Stimulated activated CD8-positive, alpha-beta memory T cell treated with anti-CD3 and anti-CD28 coated beads, Interleukin-7, amount 100 ng/mL, for 1 hour (primary cell): ENCODE data around the gene GDI2.
"Not testable (repeated sequence)": the region's sequence is repeated elsewhere in the genome, so short reads cannot be mapped to it uniquely, and the experiment has no call there.

ENCODE experiments used
- DNase-seq, 2 donors: peaks; one replicate each; pipeline ENCODE4 v3.0.0-alpha.2; 2020; ENCODE audit warnings: low read depth in 2 of 2

Gene GDI2

DNA sequence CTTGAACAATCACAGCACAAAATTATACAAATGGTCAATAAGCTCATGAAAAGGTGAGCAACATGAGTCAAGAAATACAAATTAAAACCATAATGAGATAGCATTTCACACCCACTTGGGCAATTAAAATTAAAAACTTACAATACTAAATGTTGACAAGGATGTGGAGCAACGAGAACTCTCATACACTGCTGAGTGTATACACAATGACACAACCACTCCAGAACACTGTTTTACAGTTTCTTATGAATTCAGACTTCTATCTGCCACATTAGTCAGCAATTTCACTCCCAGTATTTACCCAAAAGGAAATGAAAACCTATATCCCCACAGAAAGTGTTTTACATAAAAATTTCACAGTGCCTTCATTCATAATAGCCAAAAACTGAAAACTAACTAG lies 31.1 kb downstream of the GDI2 start:
- no peak for DNase-seq

DNA sequence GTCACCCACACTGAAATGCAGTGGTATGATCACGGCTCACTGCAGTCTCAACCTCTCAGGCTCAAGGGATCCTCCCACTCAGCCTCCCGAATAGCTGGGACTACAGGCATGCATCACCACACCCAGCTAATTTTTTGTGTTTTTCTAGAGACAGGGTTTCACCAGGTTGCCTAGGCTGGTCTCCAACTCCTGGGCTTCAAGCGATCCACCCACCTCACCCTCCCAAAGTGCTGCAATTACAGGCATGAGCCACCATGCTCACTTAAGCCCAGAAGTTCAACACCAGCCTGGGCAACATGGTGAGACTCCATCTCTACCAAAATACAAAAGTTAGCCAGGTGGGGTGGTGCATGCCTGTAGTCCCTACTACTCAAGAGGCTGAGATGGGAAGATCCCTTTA lies 33.5 kb downstream of the GDI2 start:
- DNase-seq = no peak

DNA sequence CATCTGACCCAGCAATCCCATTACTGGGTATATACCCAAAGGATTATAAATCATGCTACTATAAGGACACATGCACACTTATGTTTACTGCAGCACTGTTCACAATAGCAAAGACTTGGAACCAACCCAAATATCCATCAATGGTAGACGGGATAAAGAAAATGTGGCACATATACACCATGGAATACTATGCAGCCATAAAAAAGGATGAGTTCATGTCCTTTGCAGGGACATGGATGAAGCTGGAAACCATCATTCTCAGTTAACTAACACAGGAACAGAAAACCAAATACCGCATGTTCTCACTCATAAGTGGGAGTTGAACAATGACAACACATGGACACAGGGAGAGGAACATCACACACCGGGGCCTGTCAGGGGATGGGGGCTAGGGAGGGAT lies 35.5 kb downstream of the GDI2 start:
- not testable (repeated sequence) for DNase-seq

DNA sequence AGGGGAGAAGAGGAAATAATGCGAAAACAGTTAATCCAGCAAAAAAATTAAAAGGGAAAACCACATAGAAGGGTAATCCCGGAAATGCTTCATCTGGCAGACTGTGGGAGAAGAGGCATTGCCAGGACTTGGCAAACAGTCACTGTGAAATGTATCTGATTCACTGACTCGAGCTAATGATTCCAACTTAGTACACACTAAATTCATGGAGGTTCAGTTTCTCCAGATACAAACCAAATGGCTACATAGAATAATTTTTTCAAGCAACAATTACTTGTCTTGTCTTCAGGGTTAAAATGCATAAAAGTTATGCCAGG lies 36.4 kb downstream of the GDI2 start:
- no peak for DNase-seq

DNA sequence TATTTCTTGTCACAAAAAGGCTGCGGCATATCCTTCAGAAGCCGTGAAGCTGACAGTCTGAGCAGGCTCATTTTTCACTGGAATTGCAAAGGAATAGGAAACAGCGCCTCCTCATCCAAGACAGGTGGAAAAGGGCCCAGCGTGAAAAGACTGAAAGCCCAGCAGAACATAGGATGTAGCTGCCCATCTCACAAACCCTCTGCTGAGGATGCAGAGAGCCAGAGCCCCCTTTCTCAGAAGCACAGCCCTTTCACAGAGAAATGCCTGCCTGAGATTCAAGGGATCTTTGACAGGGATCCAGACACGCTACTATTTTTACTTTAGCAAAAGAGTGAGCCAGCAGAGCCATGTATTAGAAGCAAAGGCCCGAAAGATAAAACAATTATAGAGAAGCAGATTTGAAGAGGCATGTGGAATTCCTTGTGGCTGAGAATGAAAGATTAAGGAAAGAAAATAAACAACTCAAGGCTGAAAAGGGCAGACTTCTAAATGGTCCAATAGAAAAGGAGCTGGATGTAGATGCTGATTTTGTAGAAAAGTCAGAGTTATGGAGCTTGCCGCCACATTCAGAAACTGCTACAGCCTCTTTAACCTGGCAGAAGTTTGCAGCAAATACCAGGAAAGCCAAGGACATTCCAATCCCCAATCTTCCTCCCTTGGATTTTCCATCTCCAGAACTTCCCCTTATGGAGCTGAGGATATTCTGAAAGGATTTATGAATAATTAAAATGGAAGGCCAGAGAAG lies 36.9 kb downstream of the GDI2 start:
- no peak for DNase-seq

DNA sequence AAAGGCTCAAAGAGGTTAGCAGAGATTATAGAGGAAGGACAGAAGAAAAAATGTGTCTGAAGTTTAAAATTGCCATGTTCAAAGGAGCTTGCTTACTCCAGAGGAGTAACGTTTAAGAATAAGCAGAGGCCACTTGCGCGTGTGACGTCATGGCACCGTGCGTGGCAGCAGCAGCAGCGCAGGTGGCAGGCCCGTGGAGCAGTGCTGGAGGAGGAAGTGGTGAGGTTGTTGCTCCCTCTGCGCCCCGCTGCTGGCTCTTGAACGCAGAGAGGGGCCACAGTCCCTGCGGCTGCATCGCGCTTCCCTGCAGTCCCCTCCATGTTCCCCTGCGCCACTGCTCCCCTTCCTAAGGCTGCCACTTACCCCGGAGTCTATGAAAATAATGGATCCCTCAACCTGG lies 37.5 kb downstream of the GDI2 start:
- DNase-seq = peak; percentile 38 to 51

DNA sequence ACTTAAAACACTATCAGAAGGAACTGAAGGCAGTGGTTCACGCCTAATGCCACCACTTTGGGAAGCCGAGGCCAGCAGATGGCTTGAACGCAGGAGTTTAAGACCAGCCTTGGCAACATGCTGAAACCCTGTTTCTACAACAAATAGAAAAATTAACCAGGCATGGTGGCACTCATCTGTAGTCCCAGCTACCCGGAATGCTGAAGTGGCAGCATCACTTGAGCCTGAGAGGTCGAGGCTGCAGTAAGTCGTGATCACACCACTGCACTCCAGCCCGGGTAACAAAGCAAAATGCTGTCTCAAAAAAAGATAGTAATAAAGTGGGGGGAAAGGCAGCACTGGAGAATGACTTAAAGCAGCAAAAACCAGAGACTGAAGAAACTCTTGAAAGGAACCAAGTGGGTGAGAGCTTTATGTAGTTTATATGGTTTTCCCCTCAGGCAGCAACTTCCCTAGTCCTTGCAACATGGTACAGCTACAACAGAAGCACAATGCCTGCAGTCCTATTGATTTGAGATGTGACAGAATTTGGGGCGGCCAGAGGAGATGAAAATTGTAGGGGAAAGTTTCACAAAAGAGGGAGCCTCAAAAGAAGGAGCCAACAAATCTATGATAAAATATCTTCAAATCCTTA lies 38.1 kb downstream of the GDI2 start:
- DNase-seq = no peak

DNA sequence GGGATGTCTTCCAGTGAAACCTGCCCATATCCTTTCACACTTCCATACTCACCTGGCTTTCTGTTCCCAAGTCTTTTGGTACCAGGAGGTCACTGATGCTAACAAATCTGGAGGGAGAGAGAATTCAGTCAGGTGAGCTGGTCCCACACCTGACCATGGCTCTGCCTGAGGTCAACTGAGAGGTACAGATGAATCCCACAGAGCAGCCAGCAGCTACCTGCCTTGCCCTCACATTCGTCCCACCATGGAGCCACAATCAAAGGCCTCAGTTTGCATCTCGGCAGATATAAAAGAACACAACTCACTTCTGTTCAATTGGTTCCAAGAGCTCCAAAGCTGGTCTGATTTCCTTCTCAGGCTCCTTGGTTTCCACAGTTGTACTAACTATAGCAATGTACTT lies 47.0 kb downstream of the GDI2 start:
- no peak for DNase-seq

DNA sequence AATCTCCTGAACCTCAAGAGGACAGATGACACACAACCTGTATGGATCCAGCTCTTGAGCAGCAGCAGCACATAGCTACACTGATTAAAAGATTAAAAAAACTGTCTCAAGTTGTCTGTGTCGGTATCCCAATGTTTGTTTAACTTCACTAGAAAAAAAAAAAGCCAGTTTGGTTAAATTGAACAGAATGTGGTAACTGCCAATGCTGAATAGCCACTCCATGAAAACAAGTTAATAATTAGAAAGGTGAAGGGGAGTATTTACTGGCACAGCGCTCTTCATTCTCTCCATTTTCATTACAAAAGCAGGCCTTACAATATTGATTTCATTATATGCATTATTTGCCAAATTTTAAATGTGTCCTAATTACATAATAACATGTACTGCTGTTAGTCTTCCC lies 47.6 kb downstream of the GDI2 start:
- no peak for DNase-seq

DNA sequence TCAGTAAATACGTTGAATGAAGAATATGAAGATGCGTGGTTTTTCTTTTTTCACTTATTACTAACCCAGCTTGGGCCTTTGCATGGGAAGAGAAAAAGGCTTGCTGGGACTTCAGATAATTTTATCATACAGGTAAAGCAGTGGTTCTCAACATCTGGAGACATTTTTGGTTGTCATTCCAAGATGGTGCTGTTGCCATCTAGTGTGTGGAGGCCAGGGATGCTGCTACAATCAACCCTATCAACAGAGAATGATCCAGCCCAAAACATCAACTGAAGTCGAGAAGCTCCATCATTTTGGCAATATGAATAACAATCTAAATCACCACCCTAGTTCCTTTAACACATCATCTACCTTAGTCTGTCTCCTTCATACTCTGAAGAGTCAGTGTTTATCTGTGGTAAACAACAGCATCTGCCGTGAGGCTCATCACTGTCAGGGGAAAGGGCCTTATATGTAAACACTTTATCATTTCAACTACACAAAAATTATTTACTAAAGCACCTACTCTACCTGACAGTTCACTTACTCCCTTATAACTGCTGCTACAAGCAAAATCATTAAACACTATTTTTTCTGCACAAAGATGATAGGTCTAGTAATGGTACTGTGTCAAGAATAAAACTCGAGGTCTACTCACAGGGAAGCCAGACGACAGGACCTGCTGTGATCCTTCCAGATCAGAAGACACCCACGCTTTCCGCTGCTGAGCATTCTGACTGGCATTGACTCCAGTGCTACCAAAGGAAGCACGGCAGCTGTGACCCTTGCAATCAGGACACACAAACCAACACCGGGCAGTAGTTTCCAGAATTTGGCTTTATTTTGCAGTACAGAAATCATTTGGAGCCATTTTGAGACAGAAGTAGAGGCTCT lies 48.6 kb downstream of the GDI2 start:
- DNase-seq = no peak

DNA sequence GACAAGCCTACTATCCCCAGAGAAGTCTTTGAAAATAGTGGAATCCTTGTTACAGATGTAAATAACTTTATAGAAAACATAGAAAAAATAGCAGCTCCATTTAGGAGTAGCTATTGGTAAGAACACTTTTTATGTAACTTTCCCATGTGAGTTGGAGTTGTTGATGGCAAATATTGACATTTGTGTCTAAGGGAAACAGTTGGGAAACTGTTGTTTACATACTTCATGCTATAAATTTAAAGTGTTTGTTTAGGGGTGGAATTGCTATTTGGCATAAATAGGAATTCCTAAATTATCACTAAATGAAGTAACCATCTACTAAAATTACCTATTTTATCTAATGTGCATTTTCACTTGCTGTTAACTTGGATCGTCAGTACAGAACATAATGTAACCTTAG lies 50.7 kb downstream of the GDI2 start:
- DNase-seq = no peak

DNA sequence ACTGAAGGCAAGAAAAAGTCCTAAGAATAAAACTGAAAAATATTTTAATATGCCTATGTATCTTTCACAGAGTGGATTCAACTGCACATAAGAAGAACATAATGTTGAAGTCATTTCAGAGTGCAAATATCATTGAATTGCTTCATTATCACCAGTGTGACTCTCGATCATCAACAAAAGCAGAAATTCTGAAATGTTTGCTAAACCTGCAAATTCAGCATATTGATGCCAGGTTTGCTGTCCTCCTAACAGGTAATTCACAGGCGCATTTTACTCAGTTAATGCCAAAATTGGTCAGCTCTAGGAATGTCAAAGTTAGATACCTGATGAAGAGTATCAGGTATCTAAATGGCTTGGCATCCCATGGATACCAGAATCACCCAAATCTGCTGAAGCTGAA lies 52.0 kb downstream of the GDI2 start:
- DNase-seq = no peak

DNA sequence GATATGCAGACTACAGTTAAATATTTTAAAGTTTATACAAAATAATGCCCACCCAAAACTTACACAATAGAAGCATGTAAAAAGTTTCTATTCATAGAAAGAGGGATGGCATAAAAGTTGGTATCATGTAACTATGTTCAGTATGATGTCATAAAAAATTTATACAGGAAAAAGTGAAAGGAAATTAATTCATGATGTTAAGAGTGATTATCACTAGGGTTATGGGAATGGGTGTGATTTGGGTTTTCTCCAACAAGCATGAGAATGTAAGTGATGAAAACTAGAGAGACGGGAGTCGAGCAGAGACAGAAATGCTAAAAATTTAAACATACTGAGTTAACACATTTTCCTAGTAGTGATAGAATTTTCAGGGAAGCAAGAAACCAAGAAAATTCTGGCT lies 52.7 kb downstream of the GDI2 start:
- no peak for DNase-seq

DNA sequence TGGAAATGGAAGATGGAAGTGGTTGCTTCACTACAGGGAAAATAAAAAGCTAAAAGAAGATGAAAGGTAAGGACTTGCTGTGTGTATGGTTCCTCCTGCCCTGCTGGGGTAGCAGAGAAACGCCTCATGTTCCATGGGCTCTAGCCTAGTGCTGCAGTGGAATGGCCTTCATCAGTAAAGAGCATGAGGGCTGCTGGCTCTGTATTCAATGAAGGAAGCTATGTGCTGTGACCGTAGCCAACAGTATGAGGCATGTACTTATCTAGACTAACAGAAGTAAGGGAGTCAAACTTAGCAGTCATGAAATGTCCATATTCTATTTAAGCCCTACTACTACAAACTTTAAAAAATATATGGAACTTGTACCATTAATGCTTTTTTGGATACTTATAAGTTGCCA lies 54.3 kb downstream of the GDI2 start:
- no peak for DNase-seq

DNA sequence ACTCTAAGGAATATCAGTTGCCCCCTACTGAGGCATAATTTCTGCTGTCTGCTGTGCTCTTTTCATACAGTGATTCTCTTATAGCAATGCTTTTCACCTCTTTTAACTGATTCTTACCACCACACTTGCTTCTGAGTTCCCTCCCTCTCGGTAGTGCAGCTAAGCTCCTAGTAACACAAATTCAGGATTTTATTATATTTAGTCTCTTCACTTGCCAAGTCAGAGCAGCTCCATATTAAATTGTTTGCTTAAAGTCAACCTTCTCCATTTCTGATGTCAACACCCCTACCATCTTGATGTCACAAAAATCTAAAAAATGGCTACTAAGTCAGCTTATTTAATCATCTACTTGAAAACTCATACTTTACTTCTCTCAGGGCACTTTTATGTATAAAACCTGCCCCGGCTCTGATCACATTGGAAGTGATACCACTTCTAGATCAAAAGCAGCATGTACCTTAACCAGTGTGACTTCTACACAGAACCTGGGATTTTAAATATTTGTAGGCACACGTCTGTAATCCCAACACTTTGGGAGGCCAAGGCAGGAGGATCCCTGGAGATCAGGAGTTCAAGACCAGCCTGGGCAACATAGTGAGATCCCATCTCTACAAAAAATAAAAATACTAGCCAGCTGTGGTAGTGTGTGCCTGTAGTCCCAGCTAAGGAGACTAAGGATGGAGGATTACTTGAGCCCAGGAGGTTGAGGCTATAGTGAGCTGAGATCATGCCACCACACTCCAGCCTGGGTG lies 55.3 kb downstream of the GDI2 start:
- no peak for DNase-seq

DNA sequence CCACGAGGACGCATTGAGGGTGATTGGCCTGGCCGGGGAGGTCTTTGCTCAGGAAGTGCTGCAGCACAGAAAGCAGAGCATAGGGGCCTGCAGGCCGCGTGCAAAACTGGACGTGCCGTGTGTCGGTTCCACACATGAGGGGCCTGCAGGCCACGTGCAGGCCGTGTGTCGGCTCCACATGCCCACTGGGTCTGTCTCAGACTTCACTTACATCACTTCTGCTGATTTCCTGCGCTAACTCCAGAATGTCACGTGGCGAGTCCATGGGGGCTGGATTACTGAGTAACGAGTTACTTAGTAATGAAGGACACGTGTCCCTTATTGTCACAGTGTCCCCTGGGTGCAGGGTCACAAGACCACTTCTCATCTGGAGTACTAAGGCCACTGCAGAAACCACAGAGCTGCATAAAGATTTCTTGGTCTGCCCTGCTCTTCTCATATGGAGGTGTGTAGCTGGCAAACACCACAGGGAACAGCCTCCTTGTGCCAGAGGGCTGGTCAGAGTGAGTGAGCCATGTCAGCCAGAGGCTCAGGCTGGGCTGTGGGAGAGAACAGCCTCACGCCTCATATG lies 60.8 kb downstream of the GDI2 start:
- no peak for DNase-seq

DNA sequence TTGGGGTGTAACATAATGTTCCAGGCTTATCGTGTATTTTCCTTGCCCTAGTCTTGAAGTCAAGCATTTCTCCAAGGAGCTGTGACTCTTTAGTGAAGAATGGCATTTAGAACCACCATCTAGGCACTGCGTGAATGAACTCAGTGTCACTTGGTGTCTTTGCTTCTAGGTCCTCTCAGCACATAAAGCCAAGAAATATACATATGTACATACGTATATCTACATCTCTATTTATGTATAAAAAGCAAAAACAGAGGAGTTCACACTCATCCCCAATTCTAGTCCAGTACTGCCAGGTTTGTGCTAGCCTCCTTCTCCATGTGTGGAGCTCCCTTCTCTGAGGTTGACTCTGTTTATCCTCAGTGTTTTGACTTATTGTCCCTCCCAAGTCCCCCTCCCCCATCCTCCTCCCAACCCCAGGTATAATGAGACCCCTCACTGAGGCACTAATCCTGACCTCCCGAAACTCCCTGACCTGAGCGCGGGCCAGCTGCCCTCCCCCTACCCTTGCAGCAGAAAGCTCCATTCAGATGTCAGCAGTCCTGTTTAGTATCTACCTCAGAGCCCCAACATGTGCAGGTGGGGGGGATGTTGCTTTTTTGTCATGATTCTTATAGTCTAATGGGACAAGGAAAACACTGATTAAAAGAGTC lies 61.5 kb downstream of the GDI2 start:
- no peak for DNase-seq

DNA sequence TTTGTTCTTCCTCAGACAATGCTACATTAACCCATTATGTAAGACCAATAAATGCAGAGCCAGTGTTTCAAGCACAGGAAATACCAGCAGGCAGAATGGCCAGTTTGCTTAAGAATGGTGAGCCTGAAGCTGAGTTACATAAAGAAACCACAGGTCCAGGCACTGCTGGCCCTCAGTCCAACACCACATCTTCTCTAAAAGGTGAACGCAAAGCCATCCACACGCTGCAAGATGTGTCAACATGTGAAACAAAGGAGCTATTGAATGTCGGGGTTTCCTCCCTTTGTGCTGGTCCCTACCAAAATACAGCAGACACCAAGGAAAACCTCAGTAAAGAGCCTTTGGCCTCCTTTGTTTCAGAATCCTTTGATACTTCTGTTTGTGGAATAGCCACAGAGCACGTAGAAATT lies 64.8 kb downstream of the GDI2 start:
- no peak for DNase-seq

DNA sequence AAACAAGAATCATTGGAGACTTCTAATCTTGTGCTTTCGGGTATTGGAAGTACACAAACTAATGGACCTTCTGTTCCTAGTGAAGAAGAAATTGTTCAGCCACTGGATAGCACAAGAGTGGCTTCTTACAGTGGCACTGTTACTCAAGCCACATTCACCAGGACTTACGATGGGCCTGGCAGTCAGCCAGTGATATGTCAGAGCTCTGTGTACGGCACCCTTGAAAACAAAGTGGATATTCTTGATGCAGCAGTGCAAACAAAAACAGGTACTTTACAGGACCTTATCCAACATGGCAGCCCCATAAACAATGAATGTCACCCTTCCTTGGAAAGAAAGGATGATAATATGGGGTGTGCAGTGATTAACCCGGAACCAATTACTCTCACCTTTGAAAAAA lies 67.0 kb downstream of the GDI2 start:
- DNase-seq = no peak

DNA sequence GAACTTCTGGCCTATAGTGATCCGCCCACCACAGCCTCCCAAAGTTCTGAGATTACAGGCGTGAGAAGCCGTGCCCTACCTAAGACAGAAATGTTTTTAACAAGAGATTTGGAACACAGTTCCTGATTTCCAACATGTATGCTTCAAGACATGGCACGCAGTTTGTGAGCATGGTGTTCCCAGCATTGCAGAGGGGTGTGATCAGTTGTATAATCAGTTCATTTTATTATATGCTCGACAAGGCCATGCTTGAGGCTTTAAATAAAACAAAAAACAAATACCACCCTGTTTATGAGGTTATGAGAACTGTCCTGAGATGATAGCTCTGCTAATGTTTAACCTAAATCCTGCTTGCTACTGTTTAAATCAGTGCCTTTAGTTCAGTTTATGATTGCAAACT lies 68.4 kb downstream of the GDI2 start:
- DNase-seq = no peak

DNA sequence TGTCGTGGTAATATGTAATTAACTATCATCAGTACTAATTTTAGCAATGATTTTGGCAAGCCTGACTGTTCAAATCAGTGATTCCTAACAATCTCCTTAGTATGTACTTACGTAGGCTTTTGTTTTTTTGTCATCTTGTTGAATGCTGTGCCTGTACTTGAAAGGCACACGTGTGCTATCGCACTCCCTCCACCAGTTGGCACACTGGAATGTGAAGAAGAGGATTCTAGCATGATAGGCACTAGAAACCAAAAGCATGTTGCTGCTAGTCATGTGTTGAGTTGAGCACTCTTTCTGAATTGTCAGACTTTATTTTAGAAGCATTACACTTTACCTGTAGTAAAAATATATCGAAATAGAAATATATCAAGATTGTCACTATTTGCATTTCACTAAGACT lies 69.5 kb downstream of the GDI2 start:
- DNase-seq = no peak
